ENCODE results near the gene CCDC34. TPM values are rescaled to one million over a fixed set of nuclear protein-coding genes. Genes with fewer than 3 reads are reported as not detected.

CCDC34 gene
- polyA plus RNA-seq, 1 donor from 2014 or later, result 13.3 TPM

- TF ChIP-seq RAD21 (conservative IDR thresholded peaks at IDR 0.05), result no peak
- no peak for TF ChIP-seq POLR2AphosphoS5 (IDR thresholded peaks at IDR 0.05)
- no peak for TF ChIP-seq REST (IDR thresholded peaks at IDR 0.05; ENCODE audit: borderline replicate concordance)
- Histone ChIP-seq H3K9ac (ENCODE audit: low read length) (no peak overlapping the region), H3K27ac (ENCODE audit: low read length) (no peak overlapping the region), H3K4me2 (ENCODE audit: low read length) (no peak overlapping the region), H3K27me3 (ENCODE audit: insufficient read depth, low read depth, low read length) (no peaks in the 10 kb centered on the region), H3K9me2 (ENCODE audit: insufficient read depth, low read length) (no peaks in the 10 kb centered on the region), H3K36me3 (ENCODE audit: insufficient read depth, low read length) (no peaks in the 10 kb centered on the region), H3K79me2 (replicated peaks; ENCODE audit: insufficient read depth, low read length) (no peaks in the 10 kb centered on the region), H4K20me1 (ENCODE audit: insufficient read depth) (no peaks in the 10 kb centered on the region), H3K9me3 (ENCODE audit: low read length) (no peaks in the 10 kb centered on the region), H3F3A (ENCODE audit: insufficient read depth, low read length, poor library complexity, severe bottlenecking) (no peaks in the 10 kb centered on the region), H3K4me3 (ENCODE audit: low read length) (no peak overlapping the region), H2AFZ (ENCODE audit: low read depth, low read length) (no peak overlapping the region)
These were observed 66.5 kb downstream of the CCDC34 start for GRCh38 chr11:27296497-27296896.

DNA sequence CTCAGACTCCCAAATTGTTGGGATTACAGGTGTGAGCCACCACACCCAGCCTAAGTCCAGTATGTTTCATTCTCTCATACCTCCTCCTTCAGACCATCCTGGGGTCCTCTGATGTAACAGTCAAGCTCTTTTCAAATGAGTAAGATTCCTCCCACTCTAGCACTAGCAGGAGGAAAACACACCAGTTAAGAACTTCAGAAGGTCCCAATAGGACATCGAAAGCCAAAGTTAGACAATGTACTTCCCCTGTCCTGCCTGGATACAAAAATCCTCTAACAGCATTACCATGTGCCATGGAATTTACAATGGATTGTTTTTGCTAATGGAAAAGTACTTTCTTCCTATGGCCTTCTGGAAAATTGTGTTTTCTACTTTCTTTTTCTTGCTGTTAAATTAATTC is 67.1 kb downstream of the CCDC34 start:
- Histone ChIP-seq H3K4me3 (ENCODE audit: low read length) (no peak overlapping the region), H3K9me3 (ENCODE audit: low read length) (no peaks in the 10 kb centered on the region), H4K20me1 (ENCODE audit: insufficient read depth) (no peaks in the 10 kb centered on the region), H3K27ac (ENCODE audit: low read length) (no peak overlapping the region), H3K4me2 (ENCODE audit: low read length) (no peak overlapping the region), H3F3A (ENCODE audit: insufficient read depth, low read length, poor library complexity, severe bottlenecking) (no peaks in the 10 kb centered on the region), H3K27me3 (ENCODE audit: insufficient read depth, low read depth, low read length) (no peaks in the 10 kb centered on the region), H3K9me2 (ENCODE audit: insufficient read depth, low read length) (no peaks in the 10 kb centered on the region), H3K9ac (ENCODE audit: low read length) (no peak overlapping the region), H3K36me3 (ENCODE audit: insufficient read depth, low read length) (no peaks in the 10 kb centered on the region), H3K79me2 (replicated peaks; ENCODE audit: insufficient read depth, low read length) (no peaks in the 10 kb centered on the region), H2AFZ (ENCODE audit: low read depth, low read length) (no peak overlapping the region)
- TF ChIP-seq MXI1 (conservative IDR thresholded peaks at IDR 0.05; ENCODE audit: poor library complexity, severe bottlenecking) (no peak), RAD21 (conservative IDR thresholded peaks at IDR 0.05) (no peak), EZH2 (IDR thresholded peaks at IDR 0.05; ENCODE audit: borderline replicate concordance, insufficient read depth, low read length, poor library complexity, severe bottlenecking) (no peak), EP300 (conservative IDR thresholded peaks at IDR 0.05; ENCODE audit: poor library complexity, severe bottlenecking) (no peak), POLR2AphosphoS5 (IDR thresholded peaks at IDR 0.05) (no peak), TAF1 (IDR thresholded peaks at IDR 0.05; ENCODE audit: low read depth) (no peak), REST (IDR thresholded peaks at IDR 0.05; ENCODE audit: borderline replicate concordance) (no peak), SMC3 (conservative IDR thresholded peaks at IDR 0.05; ENCODE audit: poor library complexity) (no peak)
- TF ChIP-seq, protein P1, sequence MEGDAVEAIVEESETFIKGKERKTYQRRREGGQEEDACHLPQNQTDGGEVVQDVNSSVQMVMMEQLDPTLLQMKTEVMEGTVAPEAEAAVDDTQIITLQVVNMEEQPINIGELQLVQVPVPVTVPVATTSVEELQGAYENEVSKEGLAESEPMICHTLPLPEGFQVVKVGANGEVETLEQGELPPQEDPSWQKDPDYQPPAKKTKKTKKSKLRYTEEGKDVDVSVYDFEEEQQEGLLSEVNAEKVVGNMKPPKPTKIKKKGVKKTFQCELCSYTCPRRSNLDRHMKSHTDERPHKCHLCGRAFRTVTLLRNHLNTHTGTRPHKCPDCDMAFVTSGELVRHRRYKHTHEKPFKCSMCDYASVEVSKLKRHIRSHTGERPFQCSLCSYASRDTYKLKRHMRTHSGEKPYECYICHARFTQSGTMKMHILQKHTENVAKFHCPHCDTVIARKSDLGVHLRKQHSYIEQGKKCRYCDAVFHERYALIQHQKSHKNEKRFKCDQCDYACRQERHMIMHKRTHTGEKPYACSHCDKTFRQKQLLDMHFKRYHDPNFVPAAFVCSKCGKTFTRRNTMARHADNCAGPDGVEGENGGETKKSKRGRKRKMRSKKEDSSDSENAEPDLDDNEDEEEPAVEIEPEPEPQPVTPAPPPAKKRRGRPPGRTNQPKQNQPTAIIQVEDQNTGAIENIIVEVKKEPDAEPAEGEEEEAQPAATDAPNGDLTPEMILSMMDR (IDR thresholded peaks at IDR 0.05; ENCODE audit: poor library complexity, severe bottlenecking), result no peak

Measured in neural cell (in vitro differentiated cells).